GM12864 (cell line): ENCODE results near the gene PPM1H.

ENCODE experiments used
- DNase-seq: peaks from one replicate; pipeline ENCODE4 v3.0.0-alpha.2; 2011; ENCODE audit warnings: low read depth
- H3K4me3 ChIP-seq: 2 replicates; pipeline ENCODE4 v1.5.1; 2011; ENCODE audit warnings: mild to moderate bottlenecking, low read depth, low read length, control low read depth
- TF ChIP-seq, protein P1 (sequence below): IDR thresholded peaks from 2 replicates; pipeline ENCODE4 v1.5.1; 2011; ENCODE audit warnings: low read depth, mild to moderate bottlenecking, moderate library complexity, low read length, control low read depth, inconsistent platforms; ENCODE audit errors: missing control alignments

The PPM1H gene

DNA sequence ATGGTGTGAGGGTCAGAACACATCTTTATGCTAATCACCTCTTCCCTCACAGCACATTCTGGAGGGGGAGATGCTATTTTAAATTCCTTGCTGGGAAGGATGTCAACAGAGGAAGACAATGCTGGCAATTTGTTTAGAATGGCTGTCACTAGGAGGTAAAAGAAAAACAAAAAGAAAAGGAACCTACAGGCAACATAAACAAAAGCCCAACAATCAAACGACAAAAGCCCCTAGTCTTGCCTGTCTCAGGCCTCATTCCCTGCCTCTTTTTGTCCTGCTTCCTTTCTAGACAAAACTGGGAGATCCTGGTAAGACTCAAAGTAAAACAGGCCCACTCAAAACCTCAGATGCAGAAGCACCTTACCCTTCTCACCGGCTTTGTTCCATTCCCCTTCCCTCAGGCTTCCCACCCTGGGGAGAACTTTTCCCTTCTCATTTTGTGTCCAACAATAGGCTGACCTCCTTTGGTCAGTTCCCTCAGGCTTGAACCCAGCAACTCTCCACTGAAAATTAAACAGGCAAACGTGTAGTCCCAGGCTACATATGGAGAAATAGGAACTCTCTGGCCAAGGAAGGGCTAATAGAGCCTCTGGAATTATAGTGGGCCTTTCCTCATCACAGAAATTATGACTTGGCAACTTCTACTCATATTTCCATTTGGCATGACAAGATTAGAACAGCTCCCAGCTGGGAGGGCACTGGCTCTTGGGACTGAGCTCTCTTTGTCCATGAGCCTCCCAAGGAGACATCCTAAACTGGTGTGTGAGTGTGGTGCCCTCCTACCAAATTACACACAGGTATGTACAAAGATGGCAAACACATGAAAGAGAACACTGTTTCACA, 275.3 kb downstream of the PPM1H start:
- TF ChIP-seq, protein P1, sequence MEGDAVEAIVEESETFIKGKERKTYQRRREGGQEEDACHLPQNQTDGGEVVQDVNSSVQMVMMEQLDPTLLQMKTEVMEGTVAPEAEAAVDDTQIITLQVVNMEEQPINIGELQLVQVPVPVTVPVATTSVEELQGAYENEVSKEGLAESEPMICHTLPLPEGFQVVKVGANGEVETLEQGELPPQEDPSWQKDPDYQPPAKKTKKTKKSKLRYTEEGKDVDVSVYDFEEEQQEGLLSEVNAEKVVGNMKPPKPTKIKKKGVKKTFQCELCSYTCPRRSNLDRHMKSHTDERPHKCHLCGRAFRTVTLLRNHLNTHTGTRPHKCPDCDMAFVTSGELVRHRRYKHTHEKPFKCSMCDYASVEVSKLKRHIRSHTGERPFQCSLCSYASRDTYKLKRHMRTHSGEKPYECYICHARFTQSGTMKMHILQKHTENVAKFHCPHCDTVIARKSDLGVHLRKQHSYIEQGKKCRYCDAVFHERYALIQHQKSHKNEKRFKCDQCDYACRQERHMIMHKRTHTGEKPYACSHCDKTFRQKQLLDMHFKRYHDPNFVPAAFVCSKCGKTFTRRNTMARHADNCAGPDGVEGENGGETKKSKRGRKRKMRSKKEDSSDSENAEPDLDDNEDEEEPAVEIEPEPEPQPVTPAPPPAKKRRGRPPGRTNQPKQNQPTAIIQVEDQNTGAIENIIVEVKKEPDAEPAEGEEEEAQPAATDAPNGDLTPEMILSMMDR: no peak
- H3K4me3 ChIP-seq: no peak overlapping the region
- DNase-seq: no peak

DNA sequence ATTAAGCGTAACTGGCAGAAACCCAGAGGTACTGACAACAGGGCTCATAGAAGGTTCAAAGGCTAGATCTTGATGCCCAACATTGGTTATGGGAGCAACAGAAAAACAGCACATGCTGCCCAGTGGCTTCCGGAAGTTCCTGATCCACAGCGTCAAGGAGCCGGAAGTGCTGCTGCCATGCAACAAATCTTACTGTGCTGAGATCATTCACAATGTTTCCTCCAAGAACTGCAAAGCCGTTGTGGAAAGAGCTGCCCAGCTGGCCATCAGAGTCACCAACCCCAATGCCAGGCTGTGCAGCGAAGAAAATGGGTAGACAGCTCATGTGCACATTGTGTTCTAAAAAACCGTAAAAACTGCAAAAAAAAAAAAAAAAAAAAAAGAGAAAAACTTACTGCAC, 276.0 kb downstream of the PPM1H start:
- TF ChIP-seq, protein P1: no peak
- no peak overlapping the region for H3K4me3 ChIP-seq
- no peak for DNase-seq

DNA sequence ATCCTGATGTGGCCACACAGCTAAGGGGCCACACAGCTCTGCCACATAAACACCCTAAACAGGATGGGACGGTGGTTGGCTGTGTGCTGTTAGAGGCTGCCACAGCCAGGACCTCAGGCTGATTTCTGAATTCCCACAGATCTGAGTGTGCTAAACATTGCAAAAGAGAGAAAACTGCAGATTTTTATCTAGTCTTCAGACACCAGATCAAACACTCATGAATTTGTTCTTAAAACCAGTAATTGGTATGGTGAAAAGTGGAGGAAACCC, 277.7 kb downstream of the PPM1H start:
- DNase-seq: no peak
- no peak overlapping the region for H3K4me3 ChIP-seq
- TF ChIP-seq, protein P1: no peak

DNA sequence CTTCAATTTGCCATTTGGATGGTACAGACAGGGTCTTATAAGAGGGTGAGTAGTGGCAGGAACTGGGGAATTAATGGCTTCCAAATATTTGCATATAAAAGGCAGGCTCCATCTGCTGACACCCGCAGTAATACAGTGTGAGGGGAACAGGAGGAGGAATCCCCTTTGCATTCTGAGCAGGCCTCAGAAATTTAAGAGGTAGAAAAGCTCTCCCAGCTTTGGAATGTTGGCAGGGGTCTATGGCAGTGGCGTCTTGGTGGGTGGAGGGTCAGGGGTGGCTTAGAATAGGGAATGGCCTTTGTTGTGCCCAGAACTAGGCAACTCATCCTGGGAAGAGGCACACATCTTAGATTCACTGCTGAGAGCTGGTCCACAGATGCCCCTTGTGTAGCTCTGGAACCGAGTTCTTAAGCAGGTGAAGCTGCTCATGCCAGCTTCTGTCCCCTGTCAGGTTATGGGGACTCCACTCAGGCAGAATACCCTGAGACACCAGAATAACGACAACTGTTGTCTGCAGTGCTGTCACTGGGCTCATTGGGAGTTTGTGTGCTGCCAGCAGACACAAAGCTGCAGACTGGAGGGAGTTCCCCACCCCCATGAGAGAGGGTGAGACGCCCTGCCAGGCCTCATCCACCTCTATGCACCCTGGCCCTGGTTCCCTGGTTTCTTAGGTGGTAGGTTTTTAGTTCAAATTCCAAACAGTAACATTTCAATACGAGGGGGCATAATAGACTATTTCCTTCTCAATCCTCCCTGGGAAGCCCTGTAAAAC, 278.2 kb downstream of the PPM1H start:
- TF ChIP-seq, protein P1: no peak
- DNase-seq: no peak
- no peak overlapping the region for H3K4me3 ChIP-seq

DNA sequence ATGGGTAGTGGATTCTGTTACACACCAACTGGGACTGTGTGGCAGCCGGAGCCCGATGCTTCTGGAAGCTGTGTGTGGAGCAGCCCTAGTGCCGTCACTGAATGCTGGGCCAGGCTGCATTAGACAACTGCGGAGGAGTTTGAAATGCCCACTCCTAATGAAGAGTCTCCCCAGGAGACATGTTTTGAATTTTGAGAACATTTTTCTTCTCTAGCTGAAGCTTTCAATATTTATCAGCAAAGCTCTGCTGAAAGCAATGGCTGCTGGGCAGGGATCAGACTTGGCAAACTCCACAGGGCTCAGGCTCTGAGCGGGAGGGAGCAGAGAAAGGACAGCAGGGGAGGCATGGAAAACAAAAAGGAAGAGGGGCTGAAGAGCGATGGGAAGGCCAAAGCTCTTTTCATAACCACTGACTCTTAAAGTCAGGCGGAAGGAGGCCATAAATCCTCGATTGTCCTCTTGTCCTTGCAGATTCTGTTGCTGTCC, 279.2 kb downstream of the PPM1H start:
- no peak overlapping the region for H3K4me3 ChIP-seq
- TF ChIP-seq, protein P1: no peak
- no peak for DNase-seq

DNA sequence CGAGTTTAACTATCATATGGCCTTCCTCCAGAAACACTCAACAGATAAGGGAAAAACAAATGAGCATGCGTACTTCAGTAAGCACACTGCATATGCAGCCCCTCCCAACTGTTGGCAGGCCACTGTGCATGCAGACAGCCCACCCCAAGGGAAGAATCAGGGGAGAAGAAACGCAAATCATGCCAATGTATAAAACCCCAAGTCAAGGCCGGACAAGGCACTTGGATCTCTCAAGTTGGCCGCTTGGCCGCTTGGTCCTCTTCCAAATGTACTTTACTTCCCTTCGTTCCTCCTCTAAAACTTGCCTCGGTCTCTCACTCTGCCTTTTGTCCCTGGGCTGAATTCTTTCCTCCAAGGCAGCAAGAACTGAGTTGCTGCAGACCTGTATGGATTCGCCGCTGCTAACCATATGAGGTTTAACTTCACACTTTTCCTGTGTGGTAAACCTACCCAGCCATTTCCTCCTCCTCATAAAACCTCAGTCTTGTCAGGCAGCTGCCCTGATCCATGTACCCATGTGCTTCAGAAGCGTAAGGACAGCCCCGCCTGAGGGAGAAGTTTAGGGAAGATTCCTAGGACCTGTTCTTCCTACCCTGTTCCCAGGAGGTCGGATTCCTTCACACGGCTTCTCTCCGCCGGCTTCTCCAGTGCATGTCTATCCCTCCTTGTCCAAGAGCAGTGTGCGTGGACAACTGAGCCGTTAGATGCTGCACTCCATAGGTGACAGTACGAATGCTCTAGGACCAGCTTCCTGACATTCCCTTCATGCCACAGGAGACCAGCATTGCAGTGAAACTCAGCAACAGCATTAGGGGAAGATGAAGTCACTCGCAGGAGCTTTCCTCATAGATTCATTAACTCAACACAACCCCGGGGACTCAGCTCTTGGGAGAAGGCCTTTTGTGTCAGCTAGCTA, 280.4 kb downstream of the PPM1H start:
- H3K4me3 ChIP-seq: no peak overlapping the region
- DNase-seq: no peak
- TF ChIP-seq, protein P1: no peak
